Measurements from ENCODE around the gene AQP6. TPM values are rescaled to one million over a fixed set of nuclear protein-coding genes. Genes with fewer than 3 reads are reported as not detected.

AQP6 gene
- total RNA-seq, 2 donors from 2014 or later, result 0.20 TPM; not detected in 1

- no peak for DNase-seq
- Histone ChIP-seq H3K36me3 (ENCODE audit: control insufficient read depth, insufficient read depth, low read length) (no peaks in the 10 kb centered on the region), H3K4me1 (ENCODE audit: control insufficient read depth, insufficient read depth, low read length) (peaks cover 5% of the 10 kb centered on the region), H3K4me3 (ENCODE audit: low read length) (no peak overlapping the region), H3K9me3 (ENCODE audit: control insufficient read depth, low read length) (no peaks in the 10 kb centered on the region), H3K27ac (ENCODE audit: low read depth, low read length) (no peak overlapping the region), H3K9ac (ENCODE audit: extremely low read depth, low read length, poor library complexity, severe bottlenecking) (no peak overlapping the region), H3K27me3 (ENCODE audit: control insufficient read depth, insufficient read depth, low read length, poor library complexity, severe bottlenecking) (peaks cover 62% of the 10 kb centered on the region)
- Mint-ChIP-seq H3K27ac (no peak overlapping the region), H3K27me3 (ENCODE audit: insufficient read depth) (peaks cover 91% of the 10 kb centered on the region), H3K36me3 (ENCODE audit: low read depth) (no peaks in the 10 kb centered on the region), H3K9me3 (no peaks in the 10 kb centered on the region), H3K4me1 (peaks cover 11% of the 10 kb centered on the region), H3K4me3 (no peak overlapping the region)
- TF ChIP-seq CTCF (conservative IDR thresholded peaks at IDR 0.05), result no peak
- 100% methylated on average over 1 of the region's 1 CpG for WGBS, 2 experiments (ENCODE audit: insufficient coverage in 1 of 2, insufficient read length in 1 of 2)
These were observed 20.2 kb upstream of the AQP6 start for GRCh38 chr12:49952391-49953055.

GRCh38 chr12:49953151-49953550 is 19.6 kb upstream of the AQP6 start:
- H3K27me3 Mint-ChIP-seq (ENCODE audit: insufficient read depth), result peaks cover 91% of the 10 kb centered on the region
- Histone ChIP-seq H3K4me3 (ENCODE audit: low read length) (no peak overlapping the region), H3K27me3 (ENCODE audit: control insufficient read depth, insufficient read depth, low read length, poor library complexity, severe bottlenecking) (peaks cover 62% of the 10 kb centered on the region), H3K36me3 (ENCODE audit: control insufficient read depth, insufficient read depth, low read length) (no peaks in the 10 kb centered on the region), H3K27ac (ENCODE audit: low read depth, low read length) (no peak overlapping the region), H3K9me3 (ENCODE audit: control insufficient read depth, low read length) (no peaks in the 10 kb centered on the region), H3K9ac (ENCODE audit: extremely low read depth, low read length, poor library complexity, severe bottlenecking) (no peak overlapping the region), H3K4me1 (ENCODE audit: control insufficient read depth, insufficient read depth, low read length) (peaks cover 5% of the 10 kb centered on the region)
- H3K27ac Mint-ChIP-seq, result no peak overlapping the region
- 93 to 100% methylated on average over 1 to 4 of the region's 4 CpGs for WGBS, 2 experiments (ENCODE audit: insufficient coverage in 1 of 2, insufficient read length in 1 of 2)
- no peak for DNase-seq
- TF ChIP-seq CTCF (conservative IDR thresholded peaks at IDR 0.05), result no peak
- H3K36me3 Mint-ChIP-seq (ENCODE audit: low read depth), result no peaks in the 10 kb centered on the region
- H3K4me1 Mint-ChIP-seq, result peaks cover 9% of the 10 kb centered on the region
- no peak overlapping the region for H3K4me3 Mint-ChIP-seq
- H3K9me3 Mint-ChIP-seq, result no peaks in the 10 kb centered on the region

- Histone ChIP-seq H3K4me3 (ENCODE audit: low read length) (no peak overlapping the region), H3K9me3 (ENCODE audit: control insufficient read depth, low read length) (no peaks in the 10 kb centered on the region), H3K4me1 (ENCODE audit: control insufficient read depth, insufficient read depth, low read length) (peaks cover 5% of the 10 kb centered on the region), H3K36me3 (ENCODE audit: control insufficient read depth, insufficient read depth, low read length) (no peaks in the 10 kb centered on the region), H3K27me3 (ENCODE audit: control insufficient read depth, insufficient read depth, low read length, poor library complexity, severe bottlenecking) (peaks cover 62% of the 10 kb centered on the region), H3K9ac (ENCODE audit: extremely low read depth, low read length, poor library complexity, severe bottlenecking) (no peak overlapping the region), H3K27ac (ENCODE audit: low read depth, low read length) (no peak overlapping the region)
- Mint-ChIP-seq H3K27ac (no peak overlapping the region), H3K9me3 (no peaks in the 10 kb centered on the region), H3K4me3 (no peak overlapping the region), H3K4me1 (peaks cover 9% of the 10 kb centered on the region), H3K27me3 (ENCODE audit: insufficient read depth) (peaks cover 91% of the 10 kb centered on the region), H3K36me3 (ENCODE audit: low read depth) (no peaks in the 10 kb centered on the region)
- no peak for TF ChIP-seq CTCF (conservative IDR thresholded peaks at IDR 0.05)
- DNase-seq, result peak; percentile 61
- whole genome bisulfite sequencing, 2 experiments (ENCODE audit: insufficient coverage in 1 of 2, insufficient read length in 1 of 2), result 90 to 93% methylated on average over 9 to 21 of the region's 21 CpGs
These were observed 18.5 kb upstream of the AQP6 start for GRCh38 chr12:49953961-49954846.

Measured in endodermal cell (in vitro differentiated cells).